Hepatocyte (in vitro differentiated cells): ENCODE results near the gene ANGPTL7.

Experiments used
- CTCF ChIP-seq: fragments of 200-600 bp; sonication (generic); IDR thresholded peaks from 2 replicates; pipeline ENCODE4 v1.5.1; 2016; ENCODE audit warnings: antibody characterized with exemption, mild to moderate bottlenecking; ENCODE audit not compliant: poor library complexity
- EZH2 ChIP-seq: fragments of 200-600 bp; sonication (generic); IDR thresholded peaks from 2 replicates; pipeline ENCODE4 v1.6.1; 2016; ENCODE audit warnings: antibody characterized with exemption, mild to moderate bottlenecking, borderline replicate concordance

- TF ChIP-seq CTCF (no peak), EZH2 (no peak)
Observed at GRCh38 chr1:11147197-11147770, 41.9 kb upstream of the ANGPTL7 start.
